IMR-90 (cell line): Measurements from ENCODE around the gene VSIG4. TPM values are rescaled to one million over a fixed set of nuclear protein-coding genes. Genes with fewer than 3 reads are reported as not detected.

ENCODE experiments used
- ATAC-seq: fragments of 200-7000 bp; cut with Tn5 transposase; 2 replicates; pipeline ENCODE4 v1.9.1; 2020; ENCODE audit warnings: low read depth, mild to moderate bottlenecking, moderate library complexity
- BruUV-seq: library from RNA; stranded (reverse); fragments of 400-500 nt; replicated peaks from 2 replicates; lab custom pipeline; 2021; lab: Mats Ljungman, UMichigan
- CTCF ChIA-PET: fragments of 300-600 bp; formaldehyde crosslinking; extraction: SDS; loops from one replicate; lab custom pipeline; 2021; ENCODE audit warnings: antibody characterized with exemption; lab: Yijun Ruan, JAX
- POLR2A ChIA-PET: fragments of 300-600 bp; sonication (Branson Sonifier 250); formaldehyde crosslinking; loops from one replicate; lab custom pipeline; 2022; ENCODE audit warnings: antibody characterized with exemption; ENCODE audit not compliant: unreplicated experiment; lab: Charles Lee
- DNase-seq: peaks from one replicate; pipeline ENCODE4 v3.0.0; 2013
- H2AFZ ChIP-seq: replicated peaks from 2 replicates; pipeline ENCODE3; 2013; ENCODE audit warnings: low read length, mild to moderate bottlenecking; ENCODE audit not compliant: poor library complexity
- H2AK5ac ChIP-seq: 2 replicates; pipeline ENCODE4 v1.6.1; 2013; ENCODE audit warnings: low read depth, low read length, inconsistent platforms
- H2AK9ac ChIP-seq: replicated peaks from 2 replicates; pipeline ENCODE3; 2013; ENCODE audit warnings: mild to moderate bottlenecking, low read depth, low read length, moderate library complexity; ENCODE audit not compliant: poor library complexity
- H2BK120ac ChIP-seq: 2 replicates; pipeline ENCODE4 v1.6.1; 2013; ENCODE audit warnings: low read depth, low read length, inconsistent platforms
- H2BK15ac ChIP-seq: 3 replicates; pipeline ENCODE4 v1.6.1; 2013; ENCODE audit warnings: low read depth, low read length, inconsistent platforms
- H2BK20ac ChIP-seq: 2 replicates; pipeline ENCODE4 v1.6.1; 2013; ENCODE audit warnings: low read depth, mild to moderate bottlenecking, inconsistent platforms, low read length, moderate library complexity
- H2BK5ac ChIP-seq: 2 replicates; pipeline ENCODE4 v1.6.1; 2013; ENCODE audit warnings: mild to moderate bottlenecking, low read depth, low read length, inconsistent platforms; ENCODE audit not compliant: poor library complexity, severe bottlenecking
- H3K14ac ChIP-seq: replicated peaks from 2 replicates; pipeline ENCODE4 v1.6.1; 2013; ENCODE audit warnings: low read depth, low read length, inconsistent platforms
- H3K18ac ChIP-seq: 2 replicates; pipeline ENCODE4 v1.6.1; 2013; ENCODE audit warnings: low read depth, low read length, control low read depth
- H3K23ac ChIP-seq: 2 replicates; pipeline ENCODE4 v1.6.1; 2013; ENCODE audit warnings: low read depth, low read length, inconsistent platforms
- H3K27ac ChIP-seq: 2 replicates; pipeline ENCODE4 v1.5.1; 2013; ENCODE audit warnings: mild to moderate bottlenecking, control low read depth, low read length; ENCODE audit not compliant: insufficient read depth
- H3K27me3 ChIP-seq: 2 replicates; pipeline ENCODE4 v1.6.1; 2013; ENCODE audit warnings: low read length; ENCODE audit not compliant: control insufficient read depth, insufficient read depth
- H3K36me3 ChIP-seq: 2 replicates; pipeline ENCODE4 v1.6.1; 2013; ENCODE audit warnings: low read length, mixed read lengths; ENCODE audit not compliant: control insufficient read depth, insufficient read depth
- H3K4ac ChIP-seq: 2 replicates; pipeline ENCODE4 v1.6.1; 2013; ENCODE audit warnings: low read depth, low read length, inconsistent platforms
- H3K4me1 ChIP-seq: 2 replicates; pipeline ENCODE4 v1.6.1; 2013; ENCODE audit warnings: low read length, mixed read lengths; ENCODE audit not compliant: control insufficient read depth, insufficient read depth
- H3K4me2 ChIP-seq: 2 replicates; pipeline ENCODE4 v1.6.1; 2013; ENCODE audit warnings: low read depth, mild to moderate bottlenecking, control low read depth, low read length, moderate library complexity
- H3K4me3 ChIP-seq: 2 replicates; pipeline ENCODE4 v1.5.1; 2013; ENCODE audit warnings: low read depth, mild to moderate bottlenecking, control low read depth, low read length, moderate library complexity; ENCODE audit not compliant: insufficient read depth
- H3K56ac ChIP-seq: 2 replicates; pipeline ENCODE4 v1.6.1; 2013; ENCODE audit warnings: low read length, inconsistent platforms; ENCODE audit not compliant: insufficient read depth; ENCODE audit errors: extremely low read depth
- H3K79me1 ChIP-seq, 2 experiments: 2 replicates each; pipeline ENCODE4 v1.6.1; 2013; ENCODE audit warnings: low read length in 2 of 2, inconsistent platforms in 1 of 2, low read depth in 1 of 2
- H3K9ac ChIP-seq: 2 replicates; pipeline ENCODE4 v1.6.1; 2013; ENCODE audit warnings: low read depth, low read length, control low read depth
- H3K9me1 ChIP-seq: 2 replicates; pipeline ENCODE4 v1.6.1; 2013; ENCODE audit warnings: low read length, inconsistent platforms; ENCODE audit not compliant: insufficient read depth
- H3K9me3 ChIP-seq: 2 replicates; pipeline ENCODE4 v1.6.1; 2013; ENCODE audit warnings: low read length; ENCODE audit not compliant: control insufficient read depth, insufficient read depth
- H4K20me1 ChIP-seq: 2 replicates; pipeline ENCODE4 v1.6.1; 2013; ENCODE audit warnings: low read length, inconsistent platforms; ENCODE audit not compliant: insufficient read depth
- H4K5ac ChIP-seq: 2 replicates; pipeline ENCODE4 v1.6.1; 2013; ENCODE audit warnings: mild to moderate bottlenecking, low read depth, low read length, control low read depth
- H4K8ac ChIP-seq, 2 experiments: 2 replicates each; pipeline ENCODE4 v1.6.1; 2013; ENCODE audit warnings: low read depth in 2 of 2, low read length in 2 of 2, control low read depth in 1 of 2, inconsistent platforms in 1 of 2
- H4K91ac ChIP-seq: 2 replicates; pipeline ENCODE4 v1.6.1; 2013; ENCODE audit warnings: low read depth, low read length, inconsistent platforms; ENCODE audit not compliant: insufficient read depth
- BHLHE40 ChIP-seq: fragments of 150-350 bp; IDR thresholded peaks from 2 replicates; pipeline ENCODE4 v1.6.1; 2016; ENCODE audit warnings: mild to moderate bottlenecking, low read depth, low read length
- CHD1 ChIP-seq: IDR thresholded peaks from 2 replicates; pipeline ENCODE4 v1.6.1; 2012; ENCODE audit warnings: low read depth, low read length, improper control_type of control experiment
- CTCF ChIP-seq: conservative IDR thresholded peaks from 2 replicates; pipeline ENCODE4 v1.5.1; 2012; ENCODE audit warnings: mild to moderate bottlenecking, low read depth, low read length, improper control_type of control experiment
- ELK1 ChIP-seq: fragments of 150-350 bp; IDR thresholded peaks from 2 replicates; pipeline ENCODE4 v1.6.1; 2016; ENCODE audit warnings: low read depth, mild to moderate bottlenecking, low read length, moderate library complexity, borderline replicate concordance
- FOS ChIP-seq: fragments of 150-350 bp; IDR thresholded peaks from 2 replicates; pipeline ENCODE4 v1.6.1; 2016; ENCODE audit warnings: low read depth, low read length
- MAFK ChIP-seq: IDR thresholded peaks from 2 replicates; pipeline ENCODE4 v1.6.1; 2012; ENCODE audit warnings: low read depth, low read length, improper control_type of control experiment
- MAZ ChIP-seq: IDR thresholded peaks from 2 replicates; pipeline ENCODE4 v1.6.1; 2012; ENCODE audit warnings: low read depth, mild to moderate bottlenecking, low read length, improper control_type of control experiment, moderate library complexity, borderline replicate concordance
- MXI1 ChIP-seq: IDR thresholded peaks from 2 replicates; pipeline ENCODE4 v1.6.1; 2012; ENCODE audit warnings: low read depth, mild to moderate bottlenecking, low read length, moderate library complexity, borderline replicate concordance
- NFE2L2 ChIP-seq: fragments of 150-350 bp; IDR thresholded peaks from 2 replicates; pipeline ENCODE4 v1.6.1; 2016; ENCODE audit warnings: low read depth, mild to moderate bottlenecking, low read length
- RAD21 ChIP-seq: IDR thresholded peaks from 2 replicates; pipeline ENCODE4 v1.6.1; 2012; ENCODE audit warnings: low read length, improper control_type of control experiment
- RCOR1 ChIP-seq: IDR thresholded peaks from 2 replicates; pipeline ENCODE4 v1.6.1; 2012; ENCODE audit warnings: mild to moderate bottlenecking, low read length, improper control_type of control experiment; ENCODE audit not compliant: insufficient replicate concordance
- RFX5 ChIP-seq: IDR thresholded peaks from 2 replicates; pipeline ENCODE4 v1.8.0; 2012; ENCODE audit warnings: low read depth, mild to moderate bottlenecking, low read length, moderate library complexity
- SMC3 ChIP-seq: fragments of 150-350 bp; IDR thresholded peaks from 2 replicates; pipeline ENCODE4 v1.6.1; 2016; ENCODE audit warnings: low read depth, mild to moderate bottlenecking, antibody characterized with exemption, low read length, moderate library complexity
- USF2 ChIP-seq: fragments of 150-350 bp; IDR thresholded peaks from 2 replicates; pipeline ENCODE4 v1.6.1; 2017; ENCODE audit warnings: mild to moderate bottlenecking, antibody characterized with exemption, low read length, low read depth
- dilution Hi-C: fragments of 300-500 bp; cut with HindIII; formaldehyde crosslinking; loops from one replicate; pipeline ENCODE4 v1.14.3; 2018; ENCODE audit warnings: low sequenced_read_pairs; ENCODE audit not compliant: unreplicated experiment
- in situ Hi-C: fragments of 300-500 bp; cut with MboI; formaldehyde crosslinking; loops from 3 replicates; pipeline ENCODE4 v1.14.3; 2019; ENCODE audit warnings: low sequenced_read_pairs, inconsistent platforms, mixed read lengths
- intact Hi-C: fragments of 100-400 bp; cut with micrococcal nuclease; formaldehyde crosslinking; loops from 2 replicates; pipeline ENCODE4 v1.10.0; 2022
- polyA plus RNA-seq, 3 experiments: library from polyadenylated mRNA; depleted of rRNA; stranded (reverse); fragments of >200 nt; gene quantifications; 2 replicates each; pipeline ENCODE4 v1.2.3, GENCODE V29; 2012; ENCODE audit warnings: low replicate concordance in 1 of 3
- total RNA-seq: library from RNA; depleted of rRNA; stranded (reverse); fragments of >200 nt; gene quantifications from 2 replicates; pipeline ENCODE4 v1.2.3, GENCODE V29; 2012

Gene VSIG4
- total and polyA plus RNA-seq, 2 of the 4 experiments (the other 2 are of a cell fraction) = not detected

- BruUV-seq = no TSS peak
- Histone ChIP-seq H3K4ac (no peak overlapping the region), H3K4me3 (no peak overlapping the region)
Observed at GRCh38 chrX:65976161-65976560, 63.7 kb downstream of the VSIG4 start.

More at GRCh38 chrX:65976161-65976560, 63.7 kb downstream of the VSIG4 start:
- no peak overlapping the region for H4K5ac ChIP-seq
- H2BK15ac ChIP-seq = no peak overlapping the region
- H3K56ac ChIP-seq = no peak overlapping the region
- H3K14ac ChIP-seq = no peak overlapping the region
- no peak overlapping the region for H4K8ac ChIP-seq
- no peaks in the 10 kb centered on the region for H4K20me1 ChIP-seq
- no peaks in the 10 kb centered on the region for H3K9me1 ChIP-seq
- TF ChIP-seq MAZ = no peak
- TF ChIP-seq MXI1 = no peak
- no peak for TF ChIP-seq FOS
- no peak for TF ChIP-seq USF2
- TF ChIP-seq CHD1 = no peak
- TF ChIP-seq SMC3 = no peak
- TF ChIP-seq RCOR1 = no peak
- TF ChIP-seq NFE2L2 = no peak
- no peak for TF ChIP-seq ELK1
- TF ChIP-seq BHLHE40 = no peak
- no peak for TF ChIP-seq RAD21
- no peak for TF ChIP-seq RFX5
- no peak for TF ChIP-seq CTCF
- TF ChIP-seq MAFK = no peak
- no peak overlapping the region for H2BK5ac ChIP-seq
- H2AFZ ChIP-seq = no peak overlapping the region
- H4K91ac ChIP-seq = no peak overlapping the region
- no peak overlapping the region for H2AK9ac ChIP-seq
- no peak overlapping the region for H2BK20ac ChIP-seq
- ChIA-PET POLR2A (no interaction called here), CTCF (no interaction called here)
- H3K27ac ChIP-seq = no peak overlapping the region
- no peak overlapping the region for H3K23ac ChIP-seq
- H3K18ac ChIP-seq = no peak overlapping the region
- intact Hi-C loops (no loop called here), in situ Hi-C loops (no loop called here), dilution Hi-C loops (no loop called here)
- H2BK120ac ChIP-seq = no peak overlapping the region
- no peak overlapping the region for H2AK5ac ChIP-seq
- no peaks in the 10 kb centered on the region for H3K79me1 ChIP-seq
- no peak overlapping the region for H3K9ac ChIP-seq
- no peaks in the 10 kb centered on the region for H3K36me3 ChIP-seq
- DNase-seq (no peak), ATAC-seq (no peak)
- no peaks in the 10 kb centered on the region for H3K9me3 ChIP-seq
- no peak overlapping the region for H3K4me2 ChIP-seq
- peaks cover 8% of the 10 kb centered on the region for H3K27me3 ChIP-seq
- H3K4me1 ChIP-seq = no peaks in the 10 kb centered on the region
